HL-60 (cell line): ENCODE results near the gene HARBI1.

Source experiments
- DNase-seq, 2 experiments: peaks; one replicate each; pipeline ENCODE4 v3.0.0-alpha.2; 2010 to 2020; ENCODE audit warnings: low read depth in 1 of 2, low spot score in 1 of 2
- H3K27ac ChIP-seq: fragments of 250-450 bp; sonication (Bioruptor Pico); replicated peaks from 2 replicates; pipeline ENCODE4 v1.5.1; 2020; ENCODE audit warnings: mild to moderate bottlenecking, moderate library complexity
- H3K27me3 ChIP-seq: fragments of 250-450 bp; sonication (Bioruptor Pico); 2 replicates; pipeline ENCODE4 v1.5.1; 2021; ENCODE audit warnings: mild to moderate bottlenecking, moderate library complexity; ENCODE audit not compliant: insufficient read depth, poor library complexity, severe bottlenecking
- H3K4me3 ChIP-seq: replicated peaks from 2 replicates; pipeline ENCODE4 v1.5.1; 2011; ENCODE audit warnings: mild to moderate bottlenecking, control low read depth, low read length; ENCODE audit not compliant: insufficient read depth
- GABPA ChIP-seq: IDR thresholded peaks from 2 replicates; pipeline ENCODE4 v1.6.1; 2012; ENCODE audit warnings: low read depth
- POLR2AphosphoS5 ChIP-seq: IDR thresholded peaks from 2 replicates; pipeline ENCODE4 v1.6.1; 2012; ENCODE audit warnings: low read depth
- SPI1 ChIP-seq: IDR thresholded peaks from 2 replicates; pipeline ENCODE4 v1.6.1; 2012; ENCODE audit warnings: low read depth, mild to moderate bottlenecking, borderline replicate concordance
- TF ChIP-seq, protein P1 (sequence below): IDR thresholded peaks from 2 replicates; pipeline ENCODE4 v1.6.1; 2012; ENCODE audit warnings: low read depth; ENCODE audit not compliant: insufficient replicate concordance
- TF ChIP-seq, protein P2 (sequence below): IDR thresholded peaks from one replicate; pipeline ENCODE4 v1.5.1; 2011; ENCODE audit warnings: low read length, control low read depth, inconsistent platforms; ENCODE audit not compliant: insufficient read depth

HARBI1 gene

DNA sequence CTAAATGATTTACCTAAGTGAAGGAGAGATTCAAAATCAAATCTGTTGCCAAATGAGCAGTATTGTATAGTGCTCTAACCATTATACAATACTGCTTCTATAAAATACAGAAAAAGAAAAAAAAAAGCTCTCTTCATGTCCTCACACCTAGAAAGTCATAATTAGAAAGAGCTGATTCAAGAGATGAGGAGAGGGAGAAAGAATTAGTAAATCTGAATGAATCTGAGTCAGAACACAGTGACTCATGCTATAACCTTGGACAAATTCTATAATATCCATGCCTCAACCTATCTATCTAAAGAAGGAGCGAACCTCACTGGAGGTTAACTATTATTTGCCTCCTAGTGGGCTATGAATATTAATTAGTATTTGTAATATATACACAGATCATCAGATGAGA lies 52.6 kb downstream of the HARBI1 start:
- TF ChIP-seq, protein P1, sequence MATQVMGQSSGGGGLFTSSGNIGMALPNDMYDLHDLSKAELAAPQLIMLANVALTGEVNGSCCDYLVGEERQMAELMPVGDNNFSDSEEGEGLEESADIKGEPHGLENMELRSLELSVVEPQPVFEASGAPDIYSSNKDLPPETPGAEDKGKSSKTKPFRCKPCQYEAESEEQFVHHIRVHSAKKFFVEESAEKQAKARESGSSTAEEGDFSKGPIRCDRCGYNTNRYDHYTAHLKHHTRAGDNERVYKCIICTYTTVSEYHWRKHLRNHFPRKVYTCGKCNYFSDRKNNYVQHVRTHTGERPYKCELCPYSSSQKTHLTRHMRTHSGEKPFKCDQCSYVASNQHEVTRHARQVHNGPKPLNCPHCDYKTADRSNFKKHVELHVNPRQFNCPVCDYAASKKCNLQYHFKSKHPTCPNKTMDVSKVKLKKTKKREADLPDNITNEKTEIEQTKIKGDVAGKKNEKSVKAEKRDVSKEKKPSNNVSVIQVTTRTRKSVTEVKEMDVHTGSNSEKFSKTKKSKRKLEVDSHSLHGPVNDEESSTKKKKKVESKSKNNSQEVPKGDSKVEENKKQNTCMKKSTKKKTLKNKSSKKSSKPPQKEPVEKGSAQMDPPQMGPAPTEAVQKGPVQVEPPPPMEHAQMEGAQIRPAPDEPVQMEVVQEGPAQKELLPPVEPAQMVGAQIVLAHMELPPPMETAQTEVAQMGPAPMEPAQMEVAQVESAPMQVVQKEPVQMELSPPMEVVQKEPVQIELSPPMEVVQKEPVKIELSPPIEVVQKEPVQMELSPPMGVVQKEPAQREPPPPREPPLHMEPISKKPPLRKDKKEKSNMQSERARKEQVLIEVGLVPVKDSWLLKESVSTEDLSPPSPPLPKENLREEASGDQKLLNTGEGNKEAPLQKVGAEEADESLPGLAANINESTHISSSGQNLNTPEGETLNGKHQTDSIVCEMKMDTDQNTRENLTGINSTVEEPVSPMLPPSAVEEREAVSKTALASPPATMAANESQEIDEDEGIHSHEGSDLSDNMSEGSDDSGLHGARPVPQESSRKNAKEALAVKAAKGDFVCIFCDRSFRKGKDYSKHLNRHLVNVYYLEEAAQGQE: no peak
- Histone ChIP-seq H3K27me3 (no peaks in the 10 kb centered on the region), H3K4me3 (no peak overlapping the region), H3K27ac (no peak overlapping the region)
- DNase-seq: no peak

DNA sequence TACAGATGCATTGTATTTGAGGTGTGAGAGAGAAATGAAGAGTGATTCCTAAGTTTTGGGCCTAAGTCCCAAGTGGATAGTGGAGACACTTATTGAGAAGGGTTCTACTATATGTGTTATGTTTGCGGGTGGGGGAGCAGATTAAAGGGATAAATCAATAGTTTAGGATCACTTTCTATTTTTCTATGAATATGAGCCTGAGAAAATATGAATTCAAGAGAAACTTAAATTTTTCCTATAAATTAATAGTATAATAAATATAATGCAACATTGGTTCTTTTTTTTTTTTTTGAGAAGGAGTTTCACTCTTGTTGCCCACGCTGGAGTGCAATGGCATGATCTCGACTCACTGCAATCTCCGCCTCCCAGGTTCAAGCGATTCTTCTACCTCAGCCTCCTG lies 54.5 kb downstream of the HARBI1 start:
- TF ChIP-seq POLR2AphosphoS5: no peak
- no peak for TF ChIP-seq GABPA
- TF ChIP-seq SPI1: no peak
- TF ChIP-seq, protein P2, sequence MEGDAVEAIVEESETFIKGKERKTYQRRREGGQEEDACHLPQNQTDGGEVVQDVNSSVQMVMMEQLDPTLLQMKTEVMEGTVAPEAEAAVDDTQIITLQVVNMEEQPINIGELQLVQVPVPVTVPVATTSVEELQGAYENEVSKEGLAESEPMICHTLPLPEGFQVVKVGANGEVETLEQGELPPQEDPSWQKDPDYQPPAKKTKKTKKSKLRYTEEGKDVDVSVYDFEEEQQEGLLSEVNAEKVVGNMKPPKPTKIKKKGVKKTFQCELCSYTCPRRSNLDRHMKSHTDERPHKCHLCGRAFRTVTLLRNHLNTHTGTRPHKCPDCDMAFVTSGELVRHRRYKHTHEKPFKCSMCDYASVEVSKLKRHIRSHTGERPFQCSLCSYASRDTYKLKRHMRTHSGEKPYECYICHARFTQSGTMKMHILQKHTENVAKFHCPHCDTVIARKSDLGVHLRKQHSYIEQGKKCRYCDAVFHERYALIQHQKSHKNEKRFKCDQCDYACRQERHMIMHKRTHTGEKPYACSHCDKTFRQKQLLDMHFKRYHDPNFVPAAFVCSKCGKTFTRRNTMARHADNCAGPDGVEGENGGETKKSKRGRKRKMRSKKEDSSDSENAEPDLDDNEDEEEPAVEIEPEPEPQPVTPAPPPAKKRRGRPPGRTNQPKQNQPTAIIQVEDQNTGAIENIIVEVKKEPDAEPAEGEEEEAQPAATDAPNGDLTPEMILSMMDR: no peak
- TF ChIP-seq, protein P1: no peak
- H3K4me3 ChIP-seq: no peak overlapping the region
- no peak for DNase-seq
- no peak overlapping the region for H3K27ac ChIP-seq
- H3K27me3 ChIP-seq: no peaks in the 10 kb centered on the region

DNA sequence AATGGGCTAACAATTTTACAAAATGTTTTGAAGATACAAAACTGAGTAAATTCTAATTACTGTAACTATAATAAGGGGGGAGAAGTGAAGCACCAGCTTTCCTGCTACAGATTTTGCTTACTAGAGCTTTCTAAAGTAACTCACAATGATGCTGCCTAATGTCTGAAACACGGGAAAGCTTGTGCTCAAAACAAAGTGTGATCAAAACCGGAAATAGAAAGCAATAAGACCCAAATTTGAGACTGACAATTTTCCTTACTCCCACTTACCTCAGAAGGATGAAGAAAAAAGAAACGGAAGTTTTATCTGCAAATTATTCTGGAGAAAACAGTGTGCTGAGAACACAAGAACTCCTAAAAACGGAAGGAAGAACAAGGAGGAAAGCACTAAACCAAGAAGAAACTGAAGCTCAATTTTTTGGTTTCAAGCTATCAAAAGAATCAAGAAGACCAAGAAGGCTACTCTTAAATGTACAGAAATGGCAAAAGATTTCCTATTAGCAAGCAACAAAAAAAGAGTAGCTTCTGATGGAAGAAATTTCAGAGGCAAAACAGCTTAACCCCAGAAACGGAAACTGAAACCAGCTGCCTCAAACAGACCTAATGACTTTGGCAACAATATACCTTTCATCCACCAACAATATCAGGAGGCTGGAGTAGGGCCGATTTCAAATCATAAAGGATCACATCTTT lies 56.6 kb downstream of the HARBI1 start:
- DNase-seq: peak in 1 of 2 experiments; percentile 23
- Histone ChIP-seq H3K27ac (peak overlapping the region; percentile 53), H3K4me3 (peak overlapping the region; percentile 30), H3K27me3 (no peaks in the 10 kb centered on the region)
- TF ChIP-seq POLR2AphosphoS5 (no peak), SPI1 (no peak)
- TF ChIP-seq, protein P2: no peak

DNA sequence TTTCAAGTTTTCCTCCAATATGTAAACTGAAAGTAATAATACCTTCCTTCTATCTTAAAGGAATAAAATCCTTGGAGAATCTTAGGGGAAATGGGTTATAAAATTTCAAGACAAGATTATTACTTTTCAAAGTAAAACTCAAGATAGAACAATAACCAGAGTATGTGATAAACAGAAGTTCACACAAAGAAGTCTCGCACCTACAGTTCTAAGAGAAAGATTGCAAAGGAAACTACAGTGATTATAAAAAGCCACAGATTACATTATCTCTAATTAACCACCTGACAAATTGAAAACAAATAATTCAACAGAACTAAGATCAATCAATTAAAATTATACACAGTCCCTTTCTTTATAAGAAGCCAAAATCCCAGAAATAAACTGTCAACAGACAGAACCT lies 57.2 kb downstream of the HARBI1 start:
- Histone ChIP-seq H3K27ac (peak overlapping the region; percentile 53), H3K27me3 (no peaks in the 10 kb centered on the region), H3K4me3 (no peak overlapping the region)
- DNase-seq: no peak
- TF ChIP-seq, protein P1: no peak
- TF ChIP-seq POLR2AphosphoS5 (no peak), GABPA (no peak), SPI1 (no peak)
- TF ChIP-seq, protein P2: no peak
